Suprapubic skin (tissue), 4 donors: ENCODE measurements around the gene PLAC8. TPM values are rescaled to one million over a fixed set of nuclear protein-coding genes. Genes with fewer than 3 reads are reported as not detected.
"Not testable (repeated sequence)": the region's sequence is repeated elsewhere in the genome, so short reads cannot be mapped to it uniquely, and the experiment has no call there.

Experiments
- DNase-seq, 2 donors: peaks; one replicate each; pipeline ENCODE4 v3.0.0-alpha.2; 2019; ENCODE audit warnings: low spot score in 2 of 2
- H3K27ac ChIP-seq: fragments of 200-600 bp; sonication (generic); one replicate; pipeline ENCODE4 v1.5.1; 2019
- H3K27me3 ChIP-seq: fragments of 200-600 bp; sonication (generic); one replicate; pipeline ENCODE4 v1.5.1; 2019
- H3K36me3 ChIP-seq: fragments of 200-600 bp; sonication (generic); one replicate; pipeline ENCODE4 v1.5.1; 2019
- H3K4me1 ChIP-seq: fragments of 200-600 bp; sonication (generic); one replicate; pipeline ENCODE4 v1.5.1; 2019
- H3K4me3 ChIP-seq: fragments of 200-600 bp; sonication (generic); one replicate; pipeline ENCODE4 v1.5.1; 2019; ENCODE audit warnings: mild to moderate bottlenecking
- H3K9me3 ChIP-seq: fragments of 200-600 bp; sonication (generic); one replicate; pipeline ENCODE4 v1.5.1; 2019
- EP300 ChIP-seq: sonication (generic); formaldehyde crosslinking; IDR thresholded peaks from one replicate; pipeline ENCODE4 v1.6.1; 2017; ENCODE audit warnings: antibody characterized with exemption
- POLR2A ChIP-seq, 2 donors: fragments of 450-650 bp; IDR thresholded peaks; one replicate each; pipeline ENCODE4 v1.6.1; 2017; ENCODE audit warnings: antibody characterized with exemption in 2 of 2, mild to moderate bottlenecking in 2 of 2, moderate library complexity in 2 of 2
- POLR2AphosphoS5 ChIP-seq, 3 donors: sonication (generic); formaldehyde crosslinking; IDR thresholded peaks; one replicate each; pipeline ENCODE4 v1.6.1; 2017; ENCODE audit warnings: antibody characterized with exemption in 3 of 3
- WGBS: methylation state at CpG from one replicate; pipeline ENCODE4 v1.1.5; 2018; 5-methylcytosine and 5-hydroxymethylcytosine counted together
- total RNA-seq, 4 donors: library from RNA; depleted of rRNA; stranded (reverse); fragments of >200 nt; gene quantifications; one replicate each; pipeline ENCODE4 v1.1.0, GENCODE V29; 2016
- TF ChIP-seq, protein P1 (sequence below), 2 donors: fragments of 200-600 bp in 1 of 2; fragments of 450-650 bp in 1 of 2; sonication (generic) in 1 of 2; IDR thresholded peaks; one replicate each; pipeline ENCODE4 v1.5.1; 2016 to 2019; ENCODE audit warnings: antibody characterized with exemption in 2 of 2, mild to moderate bottlenecking in 1 of 2, moderate library complexity in 1 of 2

PLAC8 gene
- total RNA-seq, 4 donors from 2014 or later: 1.3 TPM; not detected in 2

DNA sequence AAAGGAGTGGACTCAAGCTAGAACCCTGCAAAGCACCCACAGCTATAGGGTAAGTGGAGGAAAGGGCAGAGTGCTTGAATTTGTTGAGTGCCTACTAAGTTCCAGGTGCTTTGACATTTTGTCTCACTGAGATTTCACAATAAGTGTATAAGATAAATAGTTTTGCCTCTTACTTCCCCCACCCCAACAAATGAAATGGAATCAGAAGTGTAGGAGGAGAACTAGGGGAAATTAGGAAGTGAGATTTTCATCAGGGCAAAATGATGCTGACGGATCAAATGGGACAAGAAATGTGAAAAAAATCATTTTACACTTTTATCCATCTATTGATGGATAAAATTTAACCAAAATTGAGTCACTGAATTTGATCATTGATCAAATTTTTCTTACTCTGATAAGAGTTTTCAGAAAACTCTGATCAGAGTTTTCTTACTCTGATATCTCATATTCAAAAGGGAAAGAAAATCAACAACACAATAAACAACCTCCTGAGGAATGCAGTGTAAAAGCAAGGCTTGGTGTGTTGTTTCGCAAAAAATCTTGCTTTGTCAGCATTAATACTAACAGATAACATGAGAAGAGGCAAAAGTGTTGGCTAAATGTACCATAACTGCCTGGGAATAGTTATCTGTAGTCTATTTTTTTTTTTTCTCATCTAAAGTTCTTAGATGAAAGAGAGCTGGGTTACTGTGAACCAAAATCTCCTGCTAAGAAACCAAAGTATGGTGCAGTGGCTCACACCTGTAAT lies 24.9 kb downstream of the PLAC8 start:
- Histone ChIP-seq H3K4me3 (no peak overlapping the region), H3K36me3 (no peaks in the 10 kb centered on the region), H3K9me3 (no peaks in the 10 kb centered on the region), H3K4me1 (no peaks in the 10 kb centered on the region), H3K27ac (no peak overlapping the region), H3K27me3 (no peaks in the 10 kb centered on the region)
- TF ChIP-seq EP300 (no peak), POLR2A (IDR thresholded peaks at IDR 0.05) (no peak), POLR2AphosphoS5 (IDR thresholded peaks at IDR 0.05) (no peak)
- TF ChIP-seq, protein P1, sequence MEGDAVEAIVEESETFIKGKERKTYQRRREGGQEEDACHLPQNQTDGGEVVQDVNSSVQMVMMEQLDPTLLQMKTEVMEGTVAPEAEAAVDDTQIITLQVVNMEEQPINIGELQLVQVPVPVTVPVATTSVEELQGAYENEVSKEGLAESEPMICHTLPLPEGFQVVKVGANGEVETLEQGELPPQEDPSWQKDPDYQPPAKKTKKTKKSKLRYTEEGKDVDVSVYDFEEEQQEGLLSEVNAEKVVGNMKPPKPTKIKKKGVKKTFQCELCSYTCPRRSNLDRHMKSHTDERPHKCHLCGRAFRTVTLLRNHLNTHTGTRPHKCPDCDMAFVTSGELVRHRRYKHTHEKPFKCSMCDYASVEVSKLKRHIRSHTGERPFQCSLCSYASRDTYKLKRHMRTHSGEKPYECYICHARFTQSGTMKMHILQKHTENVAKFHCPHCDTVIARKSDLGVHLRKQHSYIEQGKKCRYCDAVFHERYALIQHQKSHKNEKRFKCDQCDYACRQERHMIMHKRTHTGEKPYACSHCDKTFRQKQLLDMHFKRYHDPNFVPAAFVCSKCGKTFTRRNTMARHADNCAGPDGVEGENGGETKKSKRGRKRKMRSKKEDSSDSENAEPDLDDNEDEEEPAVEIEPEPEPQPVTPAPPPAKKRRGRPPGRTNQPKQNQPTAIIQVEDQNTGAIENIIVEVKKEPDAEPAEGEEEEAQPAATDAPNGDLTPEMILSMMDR (IDR thresholded peaks at IDR 0.05): no peak
- 82% methylated on average over 2 of the region's 2 CpGs for WGBS
- DNase-seq: no peak

GRCh38 chr4:83084956-83085355 lies 29.6 kb downstream of the PLAC8 start:
- H3K4me1 ChIP-seq, H3K36me3 ChIP-seq, H3K4me3 ChIP-seq, H3K9me3 ChIP-seq, H3K27ac ChIP-seq, DNase-seq, H3K27me3 ChIP-seq: not testable (repeated sequence)
- 68% methylated on average over 12 of the region's 12 CpGs for WGBS

DNA sequence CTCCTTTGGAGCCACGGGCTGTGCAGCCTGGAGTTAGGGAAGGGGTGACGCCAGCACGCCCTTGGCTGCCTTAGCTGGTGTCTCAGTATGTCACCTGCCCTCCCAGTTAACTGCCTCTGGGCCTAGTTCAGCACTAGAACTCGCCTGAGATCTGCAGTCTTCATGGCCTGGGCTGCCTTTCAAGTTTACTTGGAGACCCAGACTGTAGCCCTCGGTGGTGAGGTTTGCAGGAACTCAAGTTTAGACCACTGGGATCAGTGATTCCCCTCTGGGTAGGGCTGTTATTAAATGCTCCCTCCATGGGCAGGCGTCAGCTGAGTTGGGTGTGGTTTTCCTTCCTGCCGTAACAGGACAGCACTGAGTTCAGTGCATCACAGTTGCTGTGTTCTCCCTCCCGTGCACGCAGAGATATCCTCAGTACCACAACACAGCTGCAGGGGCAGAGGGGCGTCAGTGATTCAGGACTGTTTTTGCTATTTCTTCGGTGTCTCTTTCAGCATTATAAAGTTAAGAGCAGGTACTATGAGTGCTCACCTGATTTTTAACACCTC lies 30.5 kb downstream of the PLAC8 start:
- DNase-seq: no peak
- no peaks in the 10 kb centered on the region for H3K4me1 ChIP-seq
- no peak overlapping the region for H3K27ac ChIP-seq
- no peaks in the 10 kb centered on the region for H3K27me3 ChIP-seq
- WGBS: 40% methylated on average over 8 of the region's 11 CpGs
- H3K36me3 ChIP-seq: no peaks in the 10 kb centered on the region
- no peaks in the 10 kb centered on the region for H3K9me3 ChIP-seq
- TF ChIP-seq POLR2AphosphoS5 (IDR thresholded peaks at IDR 0.05) (no peak), POLR2A (IDR thresholded peaks at IDR 0.05) (no peak), EP300 (no peak)
- TF ChIP-seq, protein P1 (IDR thresholded peaks at IDR 0.05): no peak
- H3K4me3 ChIP-seq: no peak overlapping the region

- WGBS: 70% methylated on average over 4 of the region's 4 CpGs
- H3K4me1 ChIP-seq: no peaks in the 10 kb centered on the region
- TF ChIP-seq POLR2A (IDR thresholded peaks at IDR 0.05) (no peak), POLR2AphosphoS5 (IDR thresholded peaks at IDR 0.05) (no peak), EP300 (no peak)
- TF ChIP-seq, protein P1 (IDR thresholded peaks at IDR 0.05): no peak
- no peak overlapping the region for H3K27ac ChIP-seq
- H3K36me3 ChIP-seq: no peaks in the 10 kb centered on the region
- no peak overlapping the region for H3K4me3 ChIP-seq
- no peaks in the 10 kb centered on the region for H3K27me3 ChIP-seq
- no peak for DNase-seq
- H3K9me3 ChIP-seq: no peaks in the 10 kb centered on the region
These were observed 31.8 kb downstream of the PLAC8 start for GRCh38 chr4:83082777-83083176.

GRCh38 chr4:83080561-83080960 lies 34.0 kb downstream of the PLAC8 start:
- H3K36me3 ChIP-seq: peaks cover 10% of the 10 kb centered on the region
- no peak for DNase-seq
- H3K9me3 ChIP-seq: no peaks in the 10 kb centered on the region
- H3K27me3 ChIP-seq: no peaks in the 10 kb centered on the region
- H3K4me1 ChIP-seq: peaks cover 2% of the 10 kb centered on the region
- no peak overlapping the region for H3K4me3 ChIP-seq
- no peak for TF ChIP-seq EP300
- no peak for TF ChIP-seq POLR2AphosphoS5 (IDR thresholded peaks at IDR 0.05)
- no peak for TF ChIP-seq POLR2A (IDR thresholded peaks at IDR 0.05)
- TF ChIP-seq, protein P1 (IDR thresholded peaks at IDR 0.05): no peak
- no peak overlapping the region for H3K27ac ChIP-seq
- 95% methylated on average over 6 of the region's 6 CpGs for whole genome bisulfite sequencing
